ENCODE data around the gene METAP1D.
"Not testable (repeated sequence)": the region's sequence is repeated elsewhere in the genome, so short reads cannot be mapped to it uniquely, and the experiment has no call there.

The METAP1D gene

GRCh38 chr2:171985076-171985475, 14.7 kb upstream of the METAP1D start:
- H3K4me3 ChIP-seq = no peak overlapping the region
- H3K27ac ChIP-seq = no peak overlapping the region
- no peak for TF ChIP-seq POLR2AphosphoS5 (IDR thresholded peaks at IDR 0.05; ENCODE audit: borderline replicate concordance, low read depth, low read length)
- TF ChIP-seq FOXP2 (optimal IDR thresholded peaks at IDR 0.05; ENCODE audit: control extremely low read depth, extremely low read length, insufficient read depth) = no peak
- TF ChIP-seq EZH2 (IDR thresholded peaks at IDR 0.05) = no peak
- H3K9me3 ChIP-seq (ENCODE audit: low read depth, low read length) = no peaks in the 10 kb centered on the region
- DNase-seq (ENCODE audit: low read depth, low spot score) = no peak
- H3K36me3 ChIP-seq (ENCODE audit: insufficient read depth, low read length) = peaks cover 24% of the 10 kb centered on the region
- no peak overlapping the region for H3K9ac ChIP-seq (ENCODE audit: insufficient read length)

- H3K27ac ChIP-seq = no peak overlapping the region
- no peak for TF ChIP-seq FOXP2 (optimal IDR thresholded peaks at IDR 0.05; ENCODE audit: control extremely low read depth, extremely low read length, insufficient read depth)
- TF ChIP-seq EZH2 (IDR thresholded peaks at IDR 0.05) = no peak
- TF ChIP-seq POLR2AphosphoS5 (IDR thresholded peaks at IDR 0.05; ENCODE audit: borderline replicate concordance, low read depth, low read length) = no peak
- peaks cover 19% of the 10 kb centered on the region for H3K36me3 ChIP-seq (ENCODE audit: insufficient read depth, low read length)
- no peak for DNase-seq (ENCODE audit: low read depth, low spot score)
- H3K4me3 ChIP-seq = no peak overlapping the region
- H3K9me3 ChIP-seq (ENCODE audit: low read depth, low read length) = no peaks in the 10 kb centered on the region
- H3K9ac ChIP-seq (ENCODE audit: insufficient read length) = no peak overlapping the region
Measured at GRCh38 chr2:171986778-171987177, 13.0 kb upstream of the METAP1D start.

GRCh38 chr2:171991027-171991426, 8.7 kb upstream of the METAP1D start:
- Histone ChIP-seq H3K4me3 (no peak overlapping the region), H3K36me3 (ENCODE audit: insufficient read depth, low read length) (no peaks in the 10 kb centered on the region), H3K9me3 (ENCODE audit: low read depth, low read length) (no peaks in the 10 kb centered on the region), H3K9ac (ENCODE audit: insufficient read length) (no peak overlapping the region), H3K27ac (no peak overlapping the region)
- no peak for TF ChIP-seq FOXP2 (optimal IDR thresholded peaks at IDR 0.05; ENCODE audit: control extremely low read depth, extremely low read length, insufficient read depth)
- no peak for TF ChIP-seq EZH2 (IDR thresholded peaks at IDR 0.05)
- no peak for TF ChIP-seq POLR2AphosphoS5 (IDR thresholded peaks at IDR 0.05; ENCODE audit: borderline replicate concordance, low read depth, low read length)
- DNase-seq (ENCODE audit: low read depth, low spot score) = no peak

- Histone ChIP-seq H3K36me3 (ENCODE audit: insufficient read depth, low read length) (no peaks in the 10 kb centered on the region), H3K4me3 (no peak overlapping the region), H3K9me3 (ENCODE audit: low read depth, low read length) (no peaks in the 10 kb centered on the region), H3K27ac (no peak overlapping the region), H3K9ac (ENCODE audit: insufficient read length) (no peak overlapping the region)
- TF ChIP-seq EZH2 (IDR thresholded peaks at IDR 0.05) = no peak
- TF ChIP-seq FOXP2 (optimal IDR thresholded peaks at IDR 0.05; ENCODE audit: control extremely low read depth, extremely low read length, insufficient read depth) = no peak
- TF ChIP-seq POLR2AphosphoS5 (IDR thresholded peaks at IDR 0.05; ENCODE audit: borderline replicate concordance, low read depth, low read length) = no peak
- DNase-seq (ENCODE audit: low read depth, low spot score) = no peak
Measured at GRCh38 chr2:171995586-171995985, 4.2 kb upstream of the METAP1D start.

GRCh38 chr2:171996021-171996420, 3.7 kb upstream of the METAP1D start:
- Histone ChIP-seq H3K9ac (ENCODE audit: insufficient read length) (no peak overlapping the region), H3K9me3 (ENCODE audit: low read depth, low read length) (no peaks in the 10 kb centered on the region), H3K27ac (no peak overlapping the region), H3K36me3 (ENCODE audit: insufficient read depth, low read length) (no peaks in the 10 kb centered on the region), H3K4me3 (no peak overlapping the region)
- no peak for DNase-seq (ENCODE audit: low read depth, low spot score)
- TF ChIP-seq POLR2AphosphoS5 (IDR thresholded peaks at IDR 0.05; ENCODE audit: borderline replicate concordance, low read depth, low read length) (no peak), EZH2 (IDR thresholded peaks at IDR 0.05) (no peak), FOXP2 (optimal IDR thresholded peaks at IDR 0.05; ENCODE audit: control extremely low read depth, extremely low read length, insufficient read depth) (no peak)

GRCh38 chr2:171997031-171997430, 2.7 kb upstream of the METAP1D start:
- H3K4me3 ChIP-seq; H3K9ac ChIP-seq (ENCODE audit: insufficient read length); DNase-seq (ENCODE audit: low read depth, low spot score); H3K27ac ChIP-seq; H3K9me3 ChIP-seq (ENCODE audit: low read depth, low read length); H3K36me3 ChIP-seq (ENCODE audit: insufficient read depth, low read length): not testable (repeated sequence)

- Histone ChIP-seq H3K36me3 (ENCODE audit: insufficient read depth, low read length) (no peaks in the 10 kb centered on the region), H3K9ac (ENCODE audit: insufficient read length) (peak overlapping the region; percentile 92), H3K27ac (no peak overlapping the region), H3K4me3 (peak overlapping the region; percentile 99), H3K9me3 (ENCODE audit: low read depth, low read length) (no peaks in the 10 kb centered on the region)
- no peak for DNase-seq (ENCODE audit: low read depth, low spot score)
- no peak for TF ChIP-seq FOXP2 (optimal IDR thresholded peaks at IDR 0.05; ENCODE audit: control extremely low read depth, extremely low read length, insufficient read depth)
Measured at GRCh38 chr2:171999161-171999560, 592 bp upstream of the METAP1D start.

GRCh38 chr2:172000696-172001361, 1.1 kb downstream of the METAP1D start:
- H3K9ac ChIP-seq (ENCODE audit: insufficient read length) = peak overlapping the region; percentile 92
- DNase-seq (ENCODE audit: low read depth, low spot score) = no peak
- TF ChIP-seq POLR2AphosphoS5 (IDR thresholded peaks at IDR 0.05; ENCODE audit: borderline replicate concordance, low read depth, low read length) (no peak), EZH2 (IDR thresholded peaks at IDR 0.05) (no peak), FOXP2 (optimal IDR thresholded peaks at IDR 0.05; ENCODE audit: control extremely low read depth, extremely low read length, insufficient read depth) (no peak)
- H3K4me3 ChIP-seq = peak overlapping the region; percentile 99
- no peaks in the 10 kb centered on the region for H3K9me3 ChIP-seq (ENCODE audit: low read depth, low read length)
- H3K36me3 ChIP-seq (ENCODE audit: insufficient read depth, low read length) = no peaks in the 10 kb centered on the region
- peak overlapping the region; percentile 27; the same call in 1 of the 2 replicates for H3K27ac ChIP-seq

- Histone ChIP-seq H3K9me3 (ENCODE audit: low read depth, low read length) (no peaks in the 10 kb centered on the region), H3K27ac (no peak overlapping the region), H3K4me3 (no peak overlapping the region), H3K9ac (ENCODE audit: insufficient read length) (no peak overlapping the region), H3K36me3 (ENCODE audit: insufficient read depth, low read length) (no peaks in the 10 kb centered on the region)
- DNase-seq (ENCODE audit: low read depth, low spot score) = no peak
- TF ChIP-seq FOXP2 (optimal IDR thresholded peaks at IDR 0.05; ENCODE audit: control extremely low read depth, extremely low read length, insufficient read depth) = no peak
- TF ChIP-seq POLR2AphosphoS5 (IDR thresholded peaks at IDR 0.05; ENCODE audit: borderline replicate concordance, low read depth, low read length) = no peak
Measured at GRCh38 chr2:172007372-172007771, 7.6 kb downstream of the METAP1D start.

Measured in SK-N-MC (cell line).